Activated CD4-positive, alpha-beta T cell treated with anti-CD3 and anti-CD28 coated beads, Interleukin-10, Interleukin-2, amounts not matched to agents 100 ng/mL and 50 ng/mL, durations not matched to agents 16 hours and 8 hours (primary cell): ENCODE data around the gene DLEC1.
A peak's percentile ranks its signal among the peaks of the same experiment; 100 is the strongest.

ENCODE experiments used
- DNase-seq: peaks from one replicate; pipeline ENCODE4 v3.0.0-alpha.2; 2020

DLEC1 gene

DNA sequence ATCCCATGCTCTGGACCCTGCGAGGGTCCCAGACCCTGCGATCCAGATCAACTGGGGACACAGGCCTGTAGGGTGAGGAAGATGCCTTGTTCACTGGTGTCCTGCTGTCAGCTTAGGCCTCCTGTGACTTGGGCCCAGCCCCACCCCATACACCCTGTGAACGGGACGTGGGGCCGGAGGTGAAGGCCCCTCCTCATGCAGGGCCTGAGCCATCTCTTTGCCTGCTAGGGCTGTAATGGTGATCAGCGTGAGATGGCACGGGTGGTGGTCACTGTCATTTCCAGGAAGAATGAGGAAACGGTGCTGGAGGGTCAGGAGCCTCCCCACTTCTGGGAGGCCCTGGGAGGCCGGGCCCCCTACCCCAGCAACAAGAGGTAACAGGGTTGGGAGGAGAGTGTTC is 36.1 kb upstream of the DLEC1 start:
- no peak for DNase-seq

DNA sequence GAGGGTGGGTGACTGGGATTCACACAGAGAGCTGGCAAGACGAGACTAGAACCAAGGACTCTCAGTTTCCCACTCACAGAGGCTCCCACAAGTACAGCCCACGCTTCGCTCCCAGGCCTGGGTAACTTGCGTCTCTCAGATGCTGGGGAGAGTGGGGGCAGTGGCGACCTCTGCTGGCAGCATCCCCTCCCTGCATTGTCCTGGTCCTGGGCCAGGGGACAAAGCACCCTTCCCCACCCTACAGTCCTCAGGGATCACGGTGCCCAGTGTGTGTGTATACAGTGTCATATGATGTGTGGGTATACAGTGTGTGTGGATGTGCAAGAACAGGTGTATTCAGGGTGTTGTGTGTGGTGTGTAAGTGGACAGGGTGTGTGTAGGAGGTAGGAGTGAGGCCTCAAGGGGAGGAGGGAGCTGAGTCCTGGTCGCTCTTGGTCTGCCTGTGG is 35.6 kb upstream of the DLEC1 start:
- peak; percentile 56 for DNase-seq

DNA sequence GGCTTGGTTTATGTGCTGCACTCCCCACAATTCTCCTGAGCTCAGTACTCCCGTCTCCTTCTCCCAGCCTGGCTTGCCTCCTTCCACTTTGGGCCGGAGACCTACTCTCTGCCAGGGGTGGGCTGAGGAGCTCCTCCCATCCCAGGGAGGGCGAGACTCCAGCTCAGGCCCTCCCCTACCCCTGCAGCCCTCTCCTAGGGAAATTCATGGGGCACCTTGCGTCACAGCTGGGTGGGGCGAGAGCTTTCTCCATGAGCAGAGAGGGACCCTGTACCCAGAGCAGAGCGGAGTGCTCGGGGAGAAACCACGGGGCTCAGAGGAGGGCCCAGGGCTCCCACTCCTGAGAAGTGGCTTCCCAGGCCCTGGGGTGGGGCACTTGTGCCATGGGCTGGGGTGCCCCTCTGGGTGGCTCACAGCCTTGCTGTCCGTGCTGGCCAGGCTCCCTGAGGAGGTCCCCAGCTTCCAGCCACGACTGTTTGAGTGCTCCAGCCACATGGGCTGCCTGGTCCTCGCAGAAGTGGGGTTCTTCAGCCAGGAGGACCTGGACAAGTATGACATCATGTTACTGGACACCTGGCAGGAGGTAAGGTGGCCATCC is 35.1 kb upstream of the DLEC1 start:
- no peak for DNase-seq

DNA sequence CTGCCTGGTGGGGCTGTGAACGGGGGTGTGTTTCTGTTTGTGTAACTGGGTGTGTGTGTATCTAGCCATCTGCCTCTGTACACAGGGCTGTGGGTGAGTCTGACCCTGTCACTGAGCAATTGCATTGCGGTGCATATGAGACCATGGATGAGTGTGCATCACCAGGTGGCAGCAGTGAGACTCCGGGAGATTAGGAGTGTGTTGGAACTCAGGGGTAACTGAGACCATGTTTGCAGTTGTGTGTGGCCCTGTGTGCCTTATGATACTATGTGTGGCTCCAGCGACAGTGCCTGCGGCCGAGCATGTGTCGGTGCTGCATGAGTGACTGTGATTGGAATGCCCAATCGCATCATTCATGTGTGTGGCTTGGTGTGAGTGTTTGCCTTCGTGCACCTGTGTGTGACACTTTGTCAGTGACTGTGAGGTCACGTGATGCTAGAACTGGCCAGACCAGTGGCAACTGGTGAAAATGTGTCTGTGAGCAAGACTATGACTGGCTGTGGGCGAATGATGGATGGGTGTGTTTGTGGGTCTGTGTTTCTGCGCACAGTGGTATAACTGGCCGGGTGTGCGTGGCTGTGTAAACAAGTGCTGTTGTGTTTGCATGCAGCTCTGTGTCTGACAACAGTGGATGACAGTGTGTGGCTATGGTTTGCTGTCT is 34.5 kb upstream of the DLEC1 start:
- peak; percentile 61 for DNase-seq

DNA sequence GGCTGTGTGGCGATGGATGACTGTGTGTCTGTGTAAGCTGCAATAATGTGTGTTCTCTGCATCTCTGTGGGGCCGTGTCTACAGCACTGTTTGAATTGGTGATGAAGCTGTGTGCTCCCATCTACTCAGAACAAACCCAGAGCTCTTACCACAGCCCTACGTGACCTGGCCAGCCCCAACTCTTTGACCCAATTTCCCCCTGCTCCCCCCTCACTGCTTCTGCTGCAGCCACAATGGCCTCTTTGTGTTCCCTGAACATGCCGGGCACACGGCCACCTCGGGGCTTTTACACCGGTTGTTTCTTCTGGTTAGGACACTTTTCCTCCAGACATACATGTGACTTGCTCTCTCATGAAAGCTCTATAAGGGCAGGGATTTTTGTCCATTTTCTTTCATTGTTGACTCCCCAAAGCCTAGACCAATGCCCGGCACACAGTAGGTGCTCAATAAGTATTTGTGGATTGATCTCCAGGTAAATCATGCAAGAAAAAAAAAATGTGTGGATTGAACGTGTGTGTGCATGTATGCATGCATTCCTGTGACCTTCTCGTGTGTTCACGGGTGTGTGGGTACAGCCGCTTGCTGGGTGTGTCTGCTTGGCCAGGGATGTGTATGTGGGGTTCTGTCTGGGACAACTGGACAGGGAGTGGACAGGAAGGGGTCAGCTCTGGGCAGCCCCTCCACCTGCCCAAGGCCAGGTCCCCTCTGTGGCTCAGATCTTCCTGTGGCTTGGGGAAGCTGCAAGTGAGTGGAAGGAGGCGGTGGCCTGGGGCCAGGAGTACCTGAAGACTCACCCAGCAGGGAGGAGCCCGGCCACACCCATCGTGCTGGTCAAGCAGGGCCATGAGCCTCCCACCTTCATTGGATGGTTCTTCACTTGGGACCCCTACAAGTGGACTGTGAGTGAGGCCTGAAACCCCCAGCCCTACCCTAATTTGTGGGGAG is 33.7 kb upstream of the DLEC1 start:
- DNase-seq: no peak

DNA sequence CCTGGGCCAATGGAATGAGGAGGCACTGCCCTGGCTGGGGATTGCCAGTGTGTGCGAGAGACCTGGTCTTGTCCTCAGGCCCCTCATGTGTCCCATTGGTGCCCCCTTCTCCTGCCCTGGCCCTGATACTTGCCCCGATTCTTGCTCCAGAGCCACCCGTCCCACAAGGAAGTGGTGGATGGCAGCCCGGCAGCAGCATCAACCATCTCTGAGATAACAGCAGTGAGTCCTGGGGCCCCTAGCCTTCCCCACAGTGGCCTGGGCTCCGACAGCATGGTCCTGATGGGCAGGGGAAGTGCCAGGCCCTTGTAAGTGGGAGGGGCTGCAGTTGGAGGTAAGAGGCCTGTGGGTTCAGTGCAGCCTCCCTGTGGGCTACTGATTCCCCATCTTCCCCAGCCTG is 33.0 kb upstream of the DLEC1 start:
- DNase-seq: no peak

GRCh38 chr3:38006445-38006995 is 32.5 kb upstream of the DLEC1 start:
- DNase-seq: no peak

GRCh38 chr3:38007754-38008090 is 31.3 kb upstream of the DLEC1 start:
- no peak for DNase-seq

GRCh38 chr3:38008191-38008701 is 30.8 kb upstream of the DLEC1 start:
- DNase-seq: no peak

DNA sequence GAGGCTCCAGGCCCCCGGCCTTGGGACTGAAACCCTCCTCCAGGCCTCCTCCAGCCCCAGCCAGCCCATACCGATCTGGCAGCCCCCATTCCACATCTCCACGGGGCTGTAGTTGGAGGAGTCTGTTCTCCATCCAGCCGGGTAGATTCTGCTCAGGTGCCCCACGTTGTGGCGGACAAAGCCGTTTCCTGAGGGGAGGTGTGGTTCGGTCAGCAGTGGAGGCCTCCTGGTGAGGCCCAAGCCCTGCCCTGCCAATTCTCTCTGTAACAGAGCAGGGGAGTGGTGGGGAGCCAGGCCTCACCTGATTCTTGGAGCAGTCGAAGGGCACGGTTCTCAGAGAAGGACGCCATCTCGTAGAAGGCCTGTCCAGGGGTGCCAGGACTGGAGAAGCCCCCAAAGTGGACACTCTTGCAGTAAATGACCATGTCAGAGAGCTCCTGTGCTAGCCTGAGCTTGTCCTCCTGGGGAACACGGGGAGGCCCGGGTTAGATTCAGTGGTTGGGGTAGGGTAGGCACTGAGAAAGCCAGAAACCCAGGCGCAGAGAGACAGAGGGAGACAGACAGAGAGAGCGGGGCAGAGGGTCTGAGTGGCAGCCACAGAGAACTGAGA is 29.9 kb upstream of the DLEC1 start:
- DNase-seq: no peak

DNA sequence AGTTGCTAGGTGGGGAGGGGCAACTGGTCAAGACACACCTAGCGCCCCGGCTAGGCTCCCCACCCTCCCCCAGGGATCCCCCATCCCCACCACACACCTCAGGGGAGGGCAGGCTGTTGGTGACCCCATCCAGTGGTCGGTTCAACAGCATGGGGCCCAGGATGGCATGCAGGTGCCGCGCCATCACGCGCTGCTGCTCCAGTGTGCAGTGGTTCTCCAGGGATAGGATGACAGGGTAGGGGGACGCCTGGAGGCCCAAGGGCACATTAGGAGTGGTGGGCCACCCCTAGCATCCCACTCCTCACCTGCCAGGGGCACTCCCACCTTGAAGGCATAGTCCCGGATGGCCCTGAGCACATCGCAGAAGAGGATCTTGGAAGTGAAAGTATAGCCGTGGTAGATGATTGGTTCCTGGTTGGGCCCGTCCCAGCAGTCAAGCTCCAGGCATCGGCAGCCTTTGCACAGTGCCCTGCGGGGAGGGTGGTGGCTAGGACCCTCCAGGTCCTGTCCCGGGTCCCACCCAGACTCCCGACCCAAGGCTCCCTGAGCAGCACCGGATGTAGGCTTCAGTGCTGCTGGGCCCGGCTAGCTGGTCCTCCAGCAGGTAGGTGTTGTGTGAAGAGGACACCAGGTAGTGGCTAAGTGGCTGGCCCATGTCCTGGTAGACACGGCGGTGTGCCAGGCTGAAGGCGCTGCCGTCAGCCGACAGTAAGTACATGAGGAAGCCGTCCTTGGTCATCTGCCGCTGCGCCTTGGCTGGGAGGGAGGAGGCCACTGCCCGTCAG is 29.0 kb upstream of the DLEC1 start:
- no peak for DNase-seq

- no peak for DNase-seq
Measured at GRCh38 chr3:38011111-38011510, 27.9 kb upstream of the DLEC1 start.

DNA sequence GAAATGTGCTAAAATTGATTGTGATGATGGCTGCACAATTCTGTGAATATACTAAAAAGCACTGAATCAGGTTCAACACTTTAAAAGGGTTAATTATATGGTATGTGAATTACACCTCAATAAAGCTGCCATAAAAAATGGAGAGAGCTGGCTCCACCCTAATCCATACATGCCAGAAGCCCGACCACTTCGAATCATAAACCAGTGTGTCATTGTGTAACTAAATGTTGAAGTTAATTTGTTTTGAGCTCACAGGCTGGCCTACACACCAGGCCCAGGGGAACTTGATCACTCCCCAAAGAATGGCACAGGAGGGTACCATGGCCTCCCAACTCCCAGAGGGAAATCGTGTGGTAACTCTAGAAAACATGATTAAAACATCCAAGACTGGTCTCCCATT is 23.5 kb upstream of the DLEC1 start:
- DNase-seq: no peak

- no peak for DNase-seq
Measured at GRCh38 chr3:38015984-38016383, 23.0 kb upstream of the DLEC1 start.

- DNase-seq: no peak
Measured at GRCh38 chr3:38016410-38016809, 22.6 kb upstream of the DLEC1 start.

GRCh38 chr3:38016847-38017444 is 22.1 kb upstream of the DLEC1 start:
- no peak for DNase-seq

DNA sequence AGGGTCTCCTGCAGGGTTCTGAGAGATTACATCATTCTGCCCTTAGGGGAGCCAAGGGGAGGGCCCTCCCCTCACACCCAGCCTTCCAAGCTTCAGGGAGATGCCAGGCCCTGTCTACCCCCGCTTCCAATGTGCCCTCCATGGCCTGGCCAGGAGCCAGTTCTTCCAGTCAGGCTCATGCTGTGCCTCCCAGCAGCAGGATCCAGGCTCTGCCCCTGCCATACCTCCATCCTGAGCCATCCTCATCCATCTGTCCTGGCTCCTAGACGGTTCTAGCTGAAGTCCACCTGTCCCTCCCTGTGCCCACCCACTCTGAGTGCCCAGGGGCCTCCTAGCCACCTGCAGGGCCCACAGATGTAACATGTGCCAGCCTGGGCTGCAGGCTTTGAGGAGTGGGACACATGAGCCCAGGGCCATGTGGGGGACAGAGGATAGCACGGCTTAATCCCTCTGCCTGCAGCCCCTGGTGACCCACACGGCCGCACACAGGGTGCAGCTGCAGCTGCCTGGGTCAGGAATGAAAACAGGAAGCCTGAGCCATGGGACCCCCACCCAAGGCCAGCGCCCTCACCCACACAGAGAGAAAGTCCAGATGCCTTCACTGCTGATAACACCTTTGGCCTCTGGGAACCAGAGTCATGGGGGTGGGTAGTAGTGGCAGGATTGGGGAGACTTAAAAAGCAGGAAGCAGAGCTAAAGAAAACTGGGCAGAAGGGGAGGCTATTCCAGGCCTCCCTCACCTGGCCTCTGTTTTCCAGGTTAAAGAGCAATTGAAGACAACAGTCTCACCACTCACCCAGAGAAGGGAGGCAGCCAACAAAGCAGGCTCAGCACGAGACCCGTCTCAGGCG is 21.3 kb upstream of the DLEC1 start:
- no peak for DNase-seq

DNA sequence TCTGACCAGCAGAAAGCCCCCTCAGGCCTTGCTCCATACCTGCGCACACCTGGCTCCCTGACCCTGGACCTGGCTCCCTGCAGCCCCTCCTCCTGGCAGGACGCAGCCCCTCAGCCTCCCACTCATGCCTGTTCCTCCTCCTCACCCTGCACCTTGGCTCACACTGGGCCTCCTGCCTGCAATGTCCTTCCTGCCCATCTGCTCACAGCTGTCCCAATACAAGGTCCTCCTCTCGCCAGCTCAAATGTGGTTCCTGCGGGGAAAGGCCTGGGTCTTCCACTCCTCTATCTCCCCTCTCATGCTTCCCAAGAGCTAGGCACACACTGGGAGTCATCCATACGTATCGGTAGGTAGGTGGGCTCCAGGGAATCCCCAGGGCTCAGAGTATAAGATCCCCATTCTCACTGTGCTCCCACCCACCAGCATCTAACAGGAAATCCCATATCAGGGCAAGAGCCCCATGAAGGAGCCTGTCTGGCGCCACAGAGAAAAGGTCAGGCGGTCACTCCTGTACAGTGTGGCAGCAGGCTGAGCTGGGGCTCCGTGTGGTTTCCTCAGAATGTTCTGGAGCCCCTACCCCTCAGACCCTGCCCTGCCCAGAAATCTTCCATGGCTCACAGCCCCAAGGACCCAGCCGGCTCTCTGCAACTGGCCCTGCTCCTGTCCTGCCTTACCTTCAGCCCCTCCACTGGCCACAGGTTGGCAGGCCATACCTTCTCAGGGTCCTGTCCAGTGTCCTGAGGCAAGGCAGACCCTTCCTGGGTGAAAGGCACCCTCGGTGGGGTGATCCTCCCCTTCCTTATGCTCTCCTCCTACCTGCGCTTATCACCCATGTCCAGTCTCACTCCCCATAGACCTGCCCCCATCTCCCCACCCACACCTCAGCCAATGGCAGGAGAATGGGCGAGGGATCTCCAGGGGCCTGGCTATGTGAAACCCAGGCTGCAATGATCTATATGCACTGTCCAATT is 20.4 kb upstream of the DLEC1 start:
- no peak for DNase-seq

DNA sequence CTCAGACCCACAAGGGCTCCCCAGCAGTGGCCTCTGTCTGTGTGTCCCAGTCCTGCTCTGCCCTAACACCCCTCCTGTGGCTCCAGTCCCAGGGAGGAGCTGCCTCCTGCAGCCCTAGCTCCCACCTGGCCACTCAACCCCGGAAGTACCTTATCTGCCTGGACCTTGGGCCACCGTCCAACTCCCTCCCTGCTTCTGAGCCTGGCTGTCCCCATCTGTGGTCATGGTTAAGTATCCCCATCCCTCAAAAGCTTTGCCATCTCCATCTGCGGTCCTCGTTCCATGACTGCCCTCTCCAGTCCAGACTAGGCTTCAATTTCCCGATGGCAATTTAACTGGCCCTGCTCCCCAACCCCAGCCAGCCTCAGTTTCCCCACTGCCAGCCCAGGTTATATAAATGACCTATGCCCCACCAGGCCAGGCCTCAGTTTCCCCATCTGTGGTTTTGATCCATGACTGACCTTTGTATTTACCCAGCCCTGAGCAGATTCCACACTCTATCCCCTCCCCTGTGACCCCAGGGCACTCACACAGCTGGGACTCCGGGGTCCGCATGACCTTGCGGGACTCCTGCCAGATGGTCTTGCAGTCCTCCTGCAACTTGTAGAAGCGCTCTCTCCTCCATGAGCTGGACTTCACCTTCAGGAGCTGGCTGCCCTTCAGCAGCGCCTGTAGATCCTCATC is 19.2 kb upstream of the DLEC1 start:
- DNase-seq: no peak
